ENCODE measurements around the gene SYT7. TPM values are rescaled to one million over a fixed set of nuclear protein-coding genes. Genes with fewer than 3 reads are reported as not detected.

Gene SYT7, protein sequence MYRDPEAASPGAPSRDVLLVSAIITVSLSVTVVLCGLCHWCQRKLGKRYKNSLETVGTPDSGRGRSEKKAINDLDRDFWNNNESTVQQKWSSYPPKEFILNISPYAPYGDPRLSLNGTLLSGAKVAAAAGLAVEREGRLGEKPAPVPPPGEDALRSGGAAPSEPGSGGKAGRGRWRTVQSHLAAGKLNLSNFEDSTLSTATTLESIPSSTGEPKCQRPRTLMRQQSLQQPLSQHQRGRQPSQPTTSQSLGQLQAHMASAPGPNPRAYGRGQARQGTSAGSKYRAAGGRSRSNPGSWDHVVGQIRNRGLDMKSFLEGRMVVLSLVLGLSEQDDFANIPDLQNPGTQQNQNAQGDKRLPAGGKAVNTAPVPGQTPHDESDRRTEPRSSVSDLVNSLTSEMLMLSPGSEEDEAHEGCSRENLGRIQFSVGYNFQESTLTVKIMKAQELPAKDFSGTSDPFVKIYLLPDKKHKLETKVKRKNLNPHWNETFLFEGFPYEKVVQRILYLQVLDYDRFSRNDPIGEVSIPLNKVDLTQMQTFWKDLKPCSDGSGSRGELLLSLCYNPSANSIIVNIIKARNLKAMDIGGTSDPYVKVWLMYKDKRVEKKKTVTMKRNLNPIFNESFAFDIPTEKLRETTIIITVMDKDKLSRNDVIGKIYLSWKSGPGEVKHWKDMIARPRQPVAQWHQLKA
- total RNA-seq = 3.4 TPM

DNA sequence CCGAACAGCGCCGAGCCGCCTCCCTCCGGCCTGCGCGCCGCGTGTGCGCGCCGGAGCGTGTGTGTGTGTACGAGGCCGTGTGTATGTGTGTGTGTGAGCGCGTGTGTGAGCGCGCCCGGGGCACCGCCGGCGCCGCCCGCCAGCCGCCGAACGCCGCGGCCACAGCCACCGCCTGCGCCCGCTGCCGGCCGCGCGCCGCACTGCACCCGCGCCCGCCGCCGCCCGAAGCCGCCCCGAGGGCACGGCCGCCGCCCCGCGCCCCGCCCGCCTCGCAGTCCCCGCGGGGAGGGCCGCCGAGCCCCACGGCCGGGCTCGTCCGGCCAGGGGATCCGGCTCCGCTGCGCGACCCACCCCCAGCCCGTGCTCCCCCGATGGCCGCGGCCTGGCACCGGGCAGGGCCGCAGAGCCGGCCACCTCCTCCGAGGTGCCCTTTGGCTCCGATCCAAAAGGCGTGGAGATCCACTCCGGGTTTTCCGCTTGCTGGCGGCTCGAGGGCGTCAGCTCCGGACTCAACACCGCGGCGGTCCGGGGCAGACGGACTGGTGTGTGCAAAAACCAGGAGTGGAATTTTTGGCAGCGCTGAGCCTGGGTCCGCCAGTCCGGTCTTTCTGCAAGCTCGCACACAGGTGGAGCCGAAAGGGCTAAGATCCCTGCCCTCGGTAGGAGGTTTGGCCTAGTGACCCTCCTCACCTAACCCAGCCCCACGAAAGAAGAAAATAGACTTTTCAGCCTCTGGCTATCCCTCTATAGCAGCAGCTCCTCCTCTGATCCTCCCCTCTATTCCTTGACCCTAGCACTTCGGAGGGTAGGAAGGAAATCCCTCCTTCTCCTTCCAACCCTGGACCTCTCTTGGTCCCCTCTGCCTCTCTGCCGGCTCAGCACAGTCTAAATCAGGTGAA lies at the start of gene SYT7:
TSS of gene SYT7 (minus strand) at position 47 of the 899 bp plus-strand sequence. CDS start 256 bp downstream, outside the sequence.
- Histone ChIP-seq H3K36me3 (no peaks in the 10 kb centered on the region), H3K9me3 (no peaks in the 10 kb centered on the region), H3K27me3 (peaks cover 4% of the 10 kb centered on the region), H3K4me1 (peaks cover 18% of the 10 kb centered on the region), H3K4me3 (peak within 1 kb of the TSS; percentile 43 to 65), H3K27ac (no peak within 1 kb of the TSS)
- DNase-seq (ENCODE audit: extremely low spot score in 2 of 2) = peak in 1 of 2 donors; percentile 96
- intact Hi-C loops (cut with DNase I) = no loop called here
- TF ChIP-seq POLR2AphosphoS5 (IDR thresholded peaks at IDR 0.05; ENCODE audit: insufficient read depth in 1 of 2, low read depth in 1 of 2) (peak; percentile 74 to 80), POLR2A (IDR thresholded peaks at IDR 0.05) (peak in 1 of 2 donors; percentile 95)
- TF ChIP-seq, protein P1, sequence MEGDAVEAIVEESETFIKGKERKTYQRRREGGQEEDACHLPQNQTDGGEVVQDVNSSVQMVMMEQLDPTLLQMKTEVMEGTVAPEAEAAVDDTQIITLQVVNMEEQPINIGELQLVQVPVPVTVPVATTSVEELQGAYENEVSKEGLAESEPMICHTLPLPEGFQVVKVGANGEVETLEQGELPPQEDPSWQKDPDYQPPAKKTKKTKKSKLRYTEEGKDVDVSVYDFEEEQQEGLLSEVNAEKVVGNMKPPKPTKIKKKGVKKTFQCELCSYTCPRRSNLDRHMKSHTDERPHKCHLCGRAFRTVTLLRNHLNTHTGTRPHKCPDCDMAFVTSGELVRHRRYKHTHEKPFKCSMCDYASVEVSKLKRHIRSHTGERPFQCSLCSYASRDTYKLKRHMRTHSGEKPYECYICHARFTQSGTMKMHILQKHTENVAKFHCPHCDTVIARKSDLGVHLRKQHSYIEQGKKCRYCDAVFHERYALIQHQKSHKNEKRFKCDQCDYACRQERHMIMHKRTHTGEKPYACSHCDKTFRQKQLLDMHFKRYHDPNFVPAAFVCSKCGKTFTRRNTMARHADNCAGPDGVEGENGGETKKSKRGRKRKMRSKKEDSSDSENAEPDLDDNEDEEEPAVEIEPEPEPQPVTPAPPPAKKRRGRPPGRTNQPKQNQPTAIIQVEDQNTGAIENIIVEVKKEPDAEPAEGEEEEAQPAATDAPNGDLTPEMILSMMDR (IDR thresholded peaks at IDR 0.05) = peak in 1 of 3 experiments; percentile 71

DNA sequence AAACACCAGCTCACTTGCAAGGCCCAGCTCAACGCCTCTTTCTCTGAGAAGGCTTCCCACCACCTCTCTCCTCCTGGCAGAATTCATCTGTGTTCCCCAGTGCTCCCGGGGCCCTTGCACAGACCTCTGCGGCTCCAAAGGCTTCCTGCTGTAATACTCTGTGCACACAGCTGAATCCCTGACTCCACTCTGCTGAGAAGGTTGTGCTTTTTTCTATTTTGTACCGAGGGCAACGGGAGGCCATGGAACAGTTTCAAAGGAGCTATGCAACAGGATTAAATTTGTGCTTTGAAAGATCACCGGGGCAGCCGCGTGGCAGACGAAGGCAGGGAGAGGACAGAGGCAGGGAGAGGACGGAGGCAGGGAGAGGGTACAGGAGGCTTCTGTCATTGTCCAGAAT lies 49.2 kb upstream of the SYT7 start:
- no peak for DNase-seq (ENCODE audit: extremely low spot score in 2 of 2)
- Histone ChIP-seq H3K27me3 (no peaks in the 10 kb centered on the region), H3K9me3 (no peaks in the 10 kb centered on the region), H3K4me3 (no peak overlapping the region), H3K27ac (no peak overlapping the region), H3K36me3 (no peaks in the 10 kb centered on the region), H3K4me1 (peaks cover 11% of the 10 kb centered on the region)
- intact Hi-C loops (cut with DNase I) = loop anchor here (10.0 kb wide), 1 partner anchor 145 kb away; a partner anchor contains a TSS
- no peak for TF ChIP-seq POLR2A (IDR thresholded peaks at IDR 0.05)

DNA sequence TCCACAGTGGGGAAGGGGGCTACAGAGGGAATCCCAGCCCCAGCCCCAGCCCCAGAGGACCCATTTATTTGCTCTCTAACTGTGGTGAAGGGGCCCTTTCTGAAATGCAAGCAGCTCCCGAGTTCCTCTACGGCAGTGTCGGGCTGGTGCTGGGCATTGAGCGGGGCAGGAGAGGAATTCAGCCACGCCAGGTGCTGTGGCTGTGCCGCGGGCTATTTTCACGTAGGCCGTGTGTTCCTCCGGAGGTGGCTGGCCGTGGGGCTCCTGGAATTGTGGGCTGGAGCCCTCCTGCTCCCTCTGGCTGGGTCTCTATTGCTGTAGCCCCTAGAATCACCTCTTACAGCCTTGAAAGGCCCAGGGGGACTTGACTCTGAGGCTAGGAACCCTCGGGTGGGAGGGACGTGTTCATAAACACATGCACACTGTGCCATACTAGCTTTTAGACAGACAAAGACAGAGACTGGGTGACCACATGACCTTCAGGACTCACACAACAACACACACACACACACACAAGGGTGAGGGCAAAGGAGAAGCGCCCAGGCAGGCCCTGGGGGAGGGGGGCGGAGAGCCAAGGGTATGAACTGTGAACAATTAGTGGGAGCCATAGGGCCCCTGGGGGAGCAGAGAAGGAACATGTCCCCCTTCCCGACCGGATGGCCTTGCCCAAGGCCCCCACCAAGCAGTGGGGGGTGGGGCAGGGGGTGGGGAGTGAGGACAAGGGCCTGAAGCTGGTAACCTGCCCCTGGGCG lies 48.4 kb upstream of the SYT7 start:
- no peaks in the 10 kb centered on the region for H3K36me3 ChIP-seq
- H3K4me1 ChIP-seq = peaks cover 11% of the 10 kb centered on the region
- intact Hi-C loops (cut with DNase I) = no loop called here
- no peaks in the 10 kb centered on the region for H3K27me3 ChIP-seq
- H3K9me3 ChIP-seq = no peaks in the 10 kb centered on the region
- no peak overlapping the region for H3K27ac ChIP-seq
- DNase-seq (ENCODE audit: extremely low spot score in 2 of 2) = no peak
- no peak for TF ChIP-seq POLR2AphosphoS5 (IDR thresholded peaks at IDR 0.05; ENCODE audit: insufficient read depth in 1 of 2, low read depth in 1 of 2)
- TF ChIP-seq, protein P1 (IDR thresholded peaks at IDR 0.05) = no peak
- no peak for TF ChIP-seq POLR2A (IDR thresholded peaks at IDR 0.05)
- H3K4me3 ChIP-seq = no peak overlapping the region

DNA sequence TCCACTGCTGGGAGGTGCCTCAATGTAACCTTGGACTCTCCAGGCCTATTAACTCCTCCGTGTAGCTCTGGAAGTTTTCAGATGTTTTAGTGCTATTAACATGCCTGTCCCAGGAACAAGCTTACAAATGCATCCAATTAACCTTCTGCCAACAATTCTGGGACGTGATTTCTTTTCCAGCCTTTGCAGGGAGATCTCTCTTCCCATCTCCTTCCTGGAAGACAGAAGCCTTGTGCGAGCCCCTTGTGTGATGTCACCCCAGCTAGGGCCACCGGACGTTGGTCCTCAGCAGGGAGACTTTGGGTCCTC lies 47.7 kb upstream of the SYT7 start:
- Histone ChIP-seq H3K4me1 (peaks cover 11% of the 10 kb centered on the region), H3K9me3 (no peaks in the 10 kb centered on the region), H3K36me3 (no peaks in the 10 kb centered on the region), H3K4me3 (no peak overlapping the region), H3K27me3 (no peaks in the 10 kb centered on the region), H3K27ac (no peak overlapping the region)
- intact Hi-C loops (cut with DNase I) = no loop called here
- TF ChIP-seq, protein P1 (IDR thresholded peaks at IDR 0.05) = no peak
- TF ChIP-seq POLR2AphosphoS5 (IDR thresholded peaks at IDR 0.05; ENCODE audit: insufficient read depth in 1 of 2, low read depth in 1 of 2) = no peak
- no peak for TF ChIP-seq POLR2A (IDR thresholded peaks at IDR 0.05)
- DNase-seq (ENCODE audit: extremely low spot score in 2 of 2) = no peak
